Suprapubic skin (tissue), 4 donors: ENCODE results near the gene ANKRD13A.

ENCODE experiments used
- POLR2A ChIP-seq, 2 donors: fragments of 450-650 bp; IDR thresholded peaks; one replicate each; pipeline ENCODE4 v1.6.1; 2017; ENCODE audit warnings: antibody characterized with exemption in 2 of 2, mild to moderate bottlenecking in 2 of 2, moderate library complexity in 2 of 2
- POLR2AphosphoS5 ChIP-seq, 3 donors: sonication (generic); formaldehyde crosslinking; IDR thresholded peaks; one replicate each; pipeline ENCODE4 v1.6.1; 2017; ENCODE audit warnings: antibody characterized with exemption in 3 of 3
- TF ChIP-seq, protein P1 (sequence below), 2 donors: fragments of 200-600 bp in 1 of 2; fragments of 450-650 bp in 1 of 2; sonication (generic) in 1 of 2; IDR thresholded peaks; one replicate each; pipeline ENCODE4 v1.5.1; 2016 to 2019; ENCODE audit warnings: antibody characterized with exemption in 2 of 2, mild to moderate bottlenecking in 1 of 2, moderate library complexity in 1 of 2

GRCh38 chr12:109972821-109973220 lies 26.4 kb upstream of the ANKRD13A start:
- TF ChIP-seq, protein P1, sequence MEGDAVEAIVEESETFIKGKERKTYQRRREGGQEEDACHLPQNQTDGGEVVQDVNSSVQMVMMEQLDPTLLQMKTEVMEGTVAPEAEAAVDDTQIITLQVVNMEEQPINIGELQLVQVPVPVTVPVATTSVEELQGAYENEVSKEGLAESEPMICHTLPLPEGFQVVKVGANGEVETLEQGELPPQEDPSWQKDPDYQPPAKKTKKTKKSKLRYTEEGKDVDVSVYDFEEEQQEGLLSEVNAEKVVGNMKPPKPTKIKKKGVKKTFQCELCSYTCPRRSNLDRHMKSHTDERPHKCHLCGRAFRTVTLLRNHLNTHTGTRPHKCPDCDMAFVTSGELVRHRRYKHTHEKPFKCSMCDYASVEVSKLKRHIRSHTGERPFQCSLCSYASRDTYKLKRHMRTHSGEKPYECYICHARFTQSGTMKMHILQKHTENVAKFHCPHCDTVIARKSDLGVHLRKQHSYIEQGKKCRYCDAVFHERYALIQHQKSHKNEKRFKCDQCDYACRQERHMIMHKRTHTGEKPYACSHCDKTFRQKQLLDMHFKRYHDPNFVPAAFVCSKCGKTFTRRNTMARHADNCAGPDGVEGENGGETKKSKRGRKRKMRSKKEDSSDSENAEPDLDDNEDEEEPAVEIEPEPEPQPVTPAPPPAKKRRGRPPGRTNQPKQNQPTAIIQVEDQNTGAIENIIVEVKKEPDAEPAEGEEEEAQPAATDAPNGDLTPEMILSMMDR (IDR thresholded peaks at IDR 0.05): no peak
- TF ChIP-seq POLR2AphosphoS5 (IDR thresholded peaks at IDR 0.05) (no peak), POLR2A (IDR thresholded peaks at IDR 0.05) (no peak)
